Neural progenitor cell (in vitro differentiated cells): Measurements from ENCODE around the gene TK2.

ENCODE experiments used
- EZH2 ChIP-seq: fragments of 200-600 bp; sonication (generic); IDR thresholded peaks from 2 replicates; pipeline ENCODE4 v1.6.1; 2017; ENCODE audit warnings: antibody characterized with exemption, mild to moderate bottlenecking, moderate library complexity
- TF ChIP-seq, protein P1 (sequence below): fragments of 200-600 bp; sonication (generic); IDR thresholded peaks from 2 replicates; pipeline ENCODE4 v1.5.1; 2017; ENCODE audit warnings: antibody characterized with exemption, mild to moderate bottlenecking

- TF ChIP-seq, protein P1, sequence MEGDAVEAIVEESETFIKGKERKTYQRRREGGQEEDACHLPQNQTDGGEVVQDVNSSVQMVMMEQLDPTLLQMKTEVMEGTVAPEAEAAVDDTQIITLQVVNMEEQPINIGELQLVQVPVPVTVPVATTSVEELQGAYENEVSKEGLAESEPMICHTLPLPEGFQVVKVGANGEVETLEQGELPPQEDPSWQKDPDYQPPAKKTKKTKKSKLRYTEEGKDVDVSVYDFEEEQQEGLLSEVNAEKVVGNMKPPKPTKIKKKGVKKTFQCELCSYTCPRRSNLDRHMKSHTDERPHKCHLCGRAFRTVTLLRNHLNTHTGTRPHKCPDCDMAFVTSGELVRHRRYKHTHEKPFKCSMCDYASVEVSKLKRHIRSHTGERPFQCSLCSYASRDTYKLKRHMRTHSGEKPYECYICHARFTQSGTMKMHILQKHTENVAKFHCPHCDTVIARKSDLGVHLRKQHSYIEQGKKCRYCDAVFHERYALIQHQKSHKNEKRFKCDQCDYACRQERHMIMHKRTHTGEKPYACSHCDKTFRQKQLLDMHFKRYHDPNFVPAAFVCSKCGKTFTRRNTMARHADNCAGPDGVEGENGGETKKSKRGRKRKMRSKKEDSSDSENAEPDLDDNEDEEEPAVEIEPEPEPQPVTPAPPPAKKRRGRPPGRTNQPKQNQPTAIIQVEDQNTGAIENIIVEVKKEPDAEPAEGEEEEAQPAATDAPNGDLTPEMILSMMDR: no peak
- TF ChIP-seq EZH2: no peak
Observed at GRCh38 chr16:66524601-66525164, 25.2 kb downstream of the TK2 start.
